Measurements from ENCODE around the gene TMPRSS6. TPM values are rescaled to one million over a fixed set of nuclear protein-coding genes. Genes with fewer than 3 reads are reported as not detected.

Gene TMPRSS6
- total RNA-seq, 2 donors from 2014 or later = 0.33 to 0.52 TPM

GRCh38 chr22:37148742-37149665, 39.5 kb upstream of the TMPRSS6 start:
- intact Hi-C loops (cut with DNase I) = no loop called here
- Histone ChIP-seq H3K27ac (no peak overlapping the region), H3K36me3 (replicated peaks in 1 of 2; ENCODE audit: insufficient read depth in 1 of 2, low read depth in 2 of 2) (no peaks in the 10 kb centered on the region), H3K27me3 (no peaks in the 10 kb centered on the region), H3K4me3 (no peak overlapping the region), H3K4me1 (peaks cover 11% of the 10 kb centered on the region), H3K9me3 (no peaks in the 10 kb centered on the region)
- ATAC-seq (no peak), DNase-seq (no peak)
- WGBS, 2 donors = 75 to 83% methylated on average over 14 to 17 of the region's 17 CpGs
- no peak for TF ChIP-seq POLR2A (IDR thresholded peaks at IDR 0.05)
- TF ChIP-seq CTCF (IDR thresholded peaks at IDR 0.05) = no peak

- Histone ChIP-seq H3K4me3 (no peak overlapping the region), H3K27me3 (no peaks in the 10 kb centered on the region), H3K36me3 (replicated peaks in 1 of 2; ENCODE audit: insufficient read depth in 1 of 2, low read depth in 2 of 2) (no peaks in the 10 kb centered on the region), H3K27ac (no peak overlapping the region), H3K9me3 (no peaks in the 10 kb centered on the region), H3K4me1 (peaks cover 11% of the 10 kb centered on the region)
- WGBS, 2 donors = 63 to 84% methylated on average over 9 to 17 of the region's 17 CpGs
- no peak for ATAC-seq
- no peak for DNase-seq
- TF ChIP-seq CTCF (IDR thresholded peaks at IDR 0.05) = no peak
- TF ChIP-seq POLR2A (IDR thresholded peaks at IDR 0.05) = no peak
- intact Hi-C loops (cut with DNase I) = no loop called here
Observed at GRCh38 chr22:37148031-37148651, 38.6 kb upstream of the TMPRSS6 start.

- no peak overlapping the region for H3K4me3 ChIP-seq
- H3K36me3 ChIP-seq (replicated peaks in 1 of 2; ENCODE audit: insufficient read depth in 1 of 2, low read depth in 2 of 2) = no peaks in the 10 kb centered on the region
- TF ChIP-seq POLR2A (IDR thresholded peaks at IDR 0.05) (no peak), CTCF (IDR thresholded peaks at IDR 0.05) (no peak)
- DNase-seq (no peak), ATAC-seq (no peak)
- 84 to 93% methylated on average over 9 to 12 of the region's 12 CpGs for WGBS, 2 donors
- no peaks in the 10 kb centered on the region for H3K27me3 ChIP-seq
- H3K9me3 ChIP-seq = no peaks in the 10 kb centered on the region
- intact Hi-C loops (cut with DNase I) = no loop called here
- H3K4me1 ChIP-seq = peaks cover 11% of the 10 kb centered on the region
- no peak overlapping the region for H3K27ac ChIP-seq
Observed at GRCh38 chr22:37147186-37147990, 37.9 kb upstream of the TMPRSS6 start.

DNA sequence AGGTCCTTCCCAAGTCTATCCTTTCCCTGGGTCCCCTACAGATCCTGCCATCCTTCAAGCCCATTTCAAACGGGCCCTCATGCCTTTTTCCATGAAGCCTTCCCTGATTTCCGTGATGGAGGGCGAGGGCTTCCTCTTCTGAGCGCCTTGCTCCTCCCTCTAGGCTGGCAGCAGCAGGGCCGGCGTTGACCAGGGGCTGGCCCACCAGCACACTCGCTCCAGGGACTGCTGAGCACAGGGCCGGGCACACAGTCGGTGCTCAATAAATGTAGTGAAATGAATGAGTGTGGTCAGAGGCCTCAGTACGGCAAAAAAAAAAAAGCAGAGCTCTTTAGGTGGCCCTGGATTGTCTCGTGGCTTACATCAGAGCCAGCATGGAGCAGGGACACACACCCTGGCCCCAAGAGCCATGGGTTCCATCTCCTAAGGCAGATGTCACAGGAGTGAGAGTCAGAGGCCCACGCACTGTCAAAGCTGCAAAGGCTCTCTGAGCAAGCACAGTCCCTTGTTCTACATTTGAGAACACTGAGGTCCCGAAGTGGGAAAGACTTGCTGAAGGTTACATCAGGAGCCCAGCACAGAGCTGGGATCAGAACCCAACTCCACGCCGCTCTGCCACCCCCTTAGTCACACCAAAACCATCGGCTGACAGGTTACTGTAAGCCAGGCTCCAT, 37.1 kb upstream of the TMPRSS6 start:
- H3K36me3 ChIP-seq (replicated peaks in 1 of 2; ENCODE audit: insufficient read depth in 1 of 2, low read depth in 2 of 2) = no peaks in the 10 kb centered on the region
- no peaks in the 10 kb centered on the region for H3K9me3 ChIP-seq
- ATAC-seq (no peak), DNase-seq (no peak)
- H3K4me3 ChIP-seq = no peak overlapping the region
- H3K27me3 ChIP-seq = no peaks in the 10 kb centered on the region
- H3K27ac ChIP-seq = no peak overlapping the region
- intact Hi-C loops (cut with DNase I) = no loop called here
- peaks cover 11% of the 10 kb centered on the region for H3K4me1 ChIP-seq
- TF ChIP-seq CTCF (IDR thresholded peaks at IDR 0.05) = no peak
- TF ChIP-seq POLR2A (IDR thresholded peaks at IDR 0.05) = no peak
- 81 to 85% methylated on average over 16 of the region's 16 CpGs for WGBS, 2 donors
